Type B pancreatic cell (in vitro differentiated cells): ENCODE measurements around the gene BRWD1. TPM values are rescaled to one million over a fixed set of nuclear protein-coding genes. Genes with fewer than 3 reads are reported as not detected.

Source experiments
- DNase-seq: peaks from one replicate; pipeline ENCODE4 v3.0.0; 2021; ENCODE audit warnings: mixed read lengths; ENCODE audit not compliant: unreplicated experiment; ENCODE audit errors: extremely low spot score
- H3K27ac Mint-ChIP-seq: 2 replicates; pipeline ENCODE4 v1.8.0; 2021; ENCODE audit warnings: mild to moderate bottlenecking, mixed read lengths
- H3K27me3 Mint-ChIP-seq: 2 replicates; pipeline ENCODE4 v1.8.0; 2021; ENCODE audit warnings: mixed read lengths
- H3K36me3 Mint-ChIP-seq: 2 replicates; pipeline ENCODE4 v1.8.0; 2021; ENCODE audit warnings: mixed read lengths
- H3K4me1 Mint-ChIP-seq: one replicate; pipeline ENCODE4 v1.8.0; 2021; ENCODE audit warnings: mixed read lengths; ENCODE audit not compliant: unreplicated experiment
- H3K4me3 Mint-ChIP-seq: 2 replicates; pipeline ENCODE4 v1.8.0; 2021; ENCODE audit warnings: mild to moderate bottlenecking, mixed read lengths
- H3K9me3 Mint-ChIP-seq: 2 replicates; pipeline ENCODE4 v1.8.0; 2021; ENCODE audit warnings: mixed read lengths
- total RNA-seq: library from RNA; stranded (reverse); gene quantifications from 2 replicates; pipeline ENCODE4 v1.2.1, GENCODE V29; 2021; ENCODE audit warnings: low replicate concordance
- TF ChIP-seq, protein P1 (sequence below): fragments of 200-600 bp; sonication (generic); conservative IDR thresholded peaks from 2 replicates; pipeline ENCODE4 v1.5.0; 2021; ENCODE audit warnings: antibody characterized with exemption, mild to moderate bottlenecking

The BRWD1 gene
- total RNA-seq, 1 donor from 2014 or later, result 48.0 TPM

DNA sequence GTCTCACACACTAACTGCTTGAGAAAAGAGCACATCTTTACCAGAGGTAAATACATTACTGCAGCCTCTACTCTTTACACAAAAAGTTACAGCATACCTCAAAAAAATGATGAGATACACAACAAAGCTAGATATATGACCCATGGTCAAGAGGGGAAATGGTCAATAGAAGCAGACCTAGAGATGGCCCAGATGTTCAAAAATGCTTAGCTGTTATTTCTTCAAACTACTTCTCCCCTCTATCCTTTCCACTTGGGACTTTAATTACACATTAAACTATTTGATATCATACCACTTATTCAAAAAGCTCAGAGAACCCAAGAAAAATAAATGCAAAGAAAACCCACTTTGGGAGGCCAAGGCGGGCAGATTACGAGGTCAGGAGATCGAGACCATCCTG is 12.8 kb downstream of the BRWD1 start:
- TF ChIP-seq, protein P1, sequence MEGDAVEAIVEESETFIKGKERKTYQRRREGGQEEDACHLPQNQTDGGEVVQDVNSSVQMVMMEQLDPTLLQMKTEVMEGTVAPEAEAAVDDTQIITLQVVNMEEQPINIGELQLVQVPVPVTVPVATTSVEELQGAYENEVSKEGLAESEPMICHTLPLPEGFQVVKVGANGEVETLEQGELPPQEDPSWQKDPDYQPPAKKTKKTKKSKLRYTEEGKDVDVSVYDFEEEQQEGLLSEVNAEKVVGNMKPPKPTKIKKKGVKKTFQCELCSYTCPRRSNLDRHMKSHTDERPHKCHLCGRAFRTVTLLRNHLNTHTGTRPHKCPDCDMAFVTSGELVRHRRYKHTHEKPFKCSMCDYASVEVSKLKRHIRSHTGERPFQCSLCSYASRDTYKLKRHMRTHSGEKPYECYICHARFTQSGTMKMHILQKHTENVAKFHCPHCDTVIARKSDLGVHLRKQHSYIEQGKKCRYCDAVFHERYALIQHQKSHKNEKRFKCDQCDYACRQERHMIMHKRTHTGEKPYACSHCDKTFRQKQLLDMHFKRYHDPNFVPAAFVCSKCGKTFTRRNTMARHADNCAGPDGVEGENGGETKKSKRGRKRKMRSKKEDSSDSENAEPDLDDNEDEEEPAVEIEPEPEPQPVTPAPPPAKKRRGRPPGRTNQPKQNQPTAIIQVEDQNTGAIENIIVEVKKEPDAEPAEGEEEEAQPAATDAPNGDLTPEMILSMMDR, result no peak
- no peaks in the 10 kb centered on the region for H3K27me3 Mint-ChIP-seq
- no peaks in the 10 kb centered on the region for H3K4me1 Mint-ChIP-seq
- peaks cover 9% of the 10 kb centered on the region for H3K9me3 Mint-ChIP-seq
- no peak overlapping the region for H3K27ac Mint-ChIP-seq
- no peak for DNase-seq
- peaks cover 38% of the 10 kb centered on the region for H3K36me3 Mint-ChIP-seq
- H3K4me3 Mint-ChIP-seq, result no peak overlapping the region

DNA sequence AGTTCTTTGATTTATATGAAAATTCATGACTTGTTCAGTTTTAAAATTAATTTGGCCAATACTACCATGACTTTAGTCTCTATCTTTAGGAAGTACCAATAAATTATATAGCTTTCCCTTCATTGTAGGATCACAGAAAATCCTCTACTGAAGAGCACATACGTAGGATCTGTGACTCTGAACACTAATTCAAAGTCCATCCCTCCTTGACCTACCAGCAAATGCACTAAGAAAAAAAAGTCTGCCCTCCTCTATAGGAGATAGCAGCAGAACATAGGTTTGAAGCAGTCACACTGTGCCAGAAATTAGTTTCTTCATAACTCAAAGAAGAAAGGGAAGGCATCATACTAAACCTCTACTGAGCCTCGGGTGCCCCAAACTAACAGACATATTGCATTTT is 16.5 kb downstream of the BRWD1 start:
- TF ChIP-seq, protein P1, result no peak
- H3K4me3 Mint-ChIP-seq, result no peak overlapping the region
- H3K9me3 Mint-ChIP-seq, result peaks cover 9% of the 10 kb centered on the region
- DNase-seq, result no peak
- H3K4me1 Mint-ChIP-seq, result no peaks in the 10 kb centered on the region
- peaks cover 57% of the 10 kb centered on the region for H3K36me3 Mint-ChIP-seq
- no peak overlapping the region for H3K27ac Mint-ChIP-seq
- H3K27me3 Mint-ChIP-seq, result no peaks in the 10 kb centered on the region

DNA sequence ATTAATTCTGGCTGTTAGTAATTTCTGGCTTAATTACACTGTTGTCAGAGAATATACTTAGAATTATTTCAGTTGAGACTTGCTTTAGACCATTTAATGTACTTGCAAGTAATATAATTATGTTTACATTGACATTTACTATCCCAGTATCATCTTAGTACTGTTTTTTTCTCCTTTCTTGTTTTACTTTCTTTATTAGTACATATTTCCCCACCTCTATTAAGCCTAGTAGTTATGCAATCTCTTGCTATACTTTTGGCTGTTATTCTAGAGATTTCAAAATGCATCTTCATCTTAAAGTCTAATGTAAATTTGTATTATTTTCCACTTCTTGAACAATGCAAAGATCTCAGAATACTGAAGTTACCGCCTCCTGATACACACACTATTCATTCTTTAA is 24.4 kb downstream of the BRWD1 start:
- H3K4me1 Mint-ChIP-seq, result no peaks in the 10 kb centered on the region
- H3K9me3 Mint-ChIP-seq, result peaks cover 8% of the 10 kb centered on the region
- H3K36me3 Mint-ChIP-seq, result peaks cover 72% of the 10 kb centered on the region
- TF ChIP-seq, protein P1, result no peak
- DNase-seq, result no peak
- H3K27ac Mint-ChIP-seq, result no peak overlapping the region
- no peaks in the 10 kb centered on the region for H3K27me3 Mint-ChIP-seq
- no peak overlapping the region for H3K4me3 Mint-ChIP-seq

DNA sequence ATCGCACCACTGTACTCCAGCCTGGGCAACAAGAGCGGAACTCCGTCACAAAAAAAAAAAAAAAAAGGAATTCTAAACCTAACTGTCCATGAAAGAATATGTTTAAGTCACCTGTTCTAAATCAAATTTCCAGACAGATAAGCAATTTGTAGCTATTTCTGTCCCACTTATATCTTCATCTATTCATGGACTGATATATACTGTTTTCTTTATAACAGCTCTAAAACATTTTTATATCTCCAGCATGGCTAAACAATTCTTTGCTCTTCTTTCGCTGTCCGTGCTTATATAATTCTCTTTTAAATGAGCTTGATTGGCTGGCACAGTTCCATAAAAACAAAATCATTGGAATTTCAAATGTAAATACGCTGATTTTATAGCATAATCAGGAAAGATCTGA is 30.5 kb downstream of the BRWD1 start:
- H3K9me3 Mint-ChIP-seq, result no peaks in the 10 kb centered on the region
- peaks cover 42% of the 10 kb centered on the region for H3K36me3 Mint-ChIP-seq
- H3K4me1 Mint-ChIP-seq, result peaks cover 7% of the 10 kb centered on the region
- DNase-seq, result no peak
- H3K27ac Mint-ChIP-seq, result no peak overlapping the region
- TF ChIP-seq, protein P1, result no peak
- H3K4me3 Mint-ChIP-seq, result no peak overlapping the region
- no peaks in the 10 kb centered on the region for H3K27me3 Mint-ChIP-seq

DNA sequence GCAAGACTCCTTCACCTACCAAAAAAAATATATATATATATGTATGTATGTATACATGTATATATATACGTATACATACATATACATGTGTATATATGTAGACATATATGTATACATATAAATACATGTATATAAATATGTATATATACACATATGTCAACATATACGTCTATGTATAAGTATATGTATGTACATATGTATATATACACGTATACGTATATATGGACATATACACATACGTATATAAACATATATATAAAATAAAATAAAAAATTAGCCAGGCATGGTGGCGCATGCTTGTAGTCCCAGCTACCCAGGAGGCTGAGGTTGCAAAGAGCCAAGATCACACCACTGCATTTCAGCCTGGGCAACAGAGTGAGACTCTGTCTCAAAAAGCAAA is 31.6 kb downstream of the BRWD1 start:
- Mint-ChIP-seq H3K9me3 (no peaks in the 10 kb centered on the region), H3K27ac (no peak overlapping the region), H3K4me1 (peaks cover 7% of the 10 kb centered on the region), H3K36me3 (peaks cover 32% of the 10 kb centered on the region), H3K4me3 (no peak overlapping the region), H3K27me3 (no peaks in the 10 kb centered on the region)
- DNase-seq, result no peak
- TF ChIP-seq, protein P1, result no peak

DNA sequence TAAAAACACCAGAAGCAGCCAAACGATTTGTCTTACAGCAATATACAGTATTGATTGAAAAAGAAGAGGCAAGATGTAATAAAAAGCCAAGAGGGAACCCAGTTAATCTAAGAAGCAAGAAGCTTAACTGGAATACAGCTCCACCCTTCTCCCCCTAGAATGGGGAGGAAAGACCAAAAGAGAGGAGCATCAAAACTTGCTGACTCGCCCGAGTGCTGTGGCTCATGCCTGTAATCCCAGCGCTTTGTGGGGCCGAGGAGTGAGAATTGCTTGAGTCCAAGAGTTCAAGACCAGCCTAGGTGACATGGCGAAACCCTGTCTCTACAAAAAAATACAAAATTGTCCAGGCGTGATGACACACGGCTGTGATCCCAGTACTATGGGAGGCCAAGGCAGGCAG is 32.2 kb downstream of the BRWD1 start:
- H3K4me3 Mint-ChIP-seq, result no peak overlapping the region
- no peaks in the 10 kb centered on the region for H3K27me3 Mint-ChIP-seq
- TF ChIP-seq, protein P1, result no peak
- H3K27ac Mint-ChIP-seq, result no peak overlapping the region
- no peaks in the 10 kb centered on the region for H3K9me3 Mint-ChIP-seq
- peaks cover 7% of the 10 kb centered on the region for H3K4me1 Mint-ChIP-seq
- peaks cover 30% of the 10 kb centered on the region for H3K36me3 Mint-ChIP-seq
- no peak for DNase-seq
